SU-DHL-6 (cell line): ENCODE data around the gene ARHGAP20.

Source experiments
- CTCF ChIP-seq: fragments of 200-600 bp; sonication (generic); IDR thresholded peaks from one replicate; pipeline ENCODE4 v1.5.1; 2017; ENCODE audit warnings: antibody characterized with exemption, mild to moderate bottlenecking, low read length, moderate library complexity; ENCODE audit not compliant: insufficient read depth, poor library complexity, severe bottlenecking
- EZH2phosphoT487 ChIP-seq: fragments of 200-600 bp; sonication (generic), shearing (Covaris generic); conservative IDR thresholded peaks from 2 replicates; pipeline ENCODE4 v1.6.1; 2018; ENCODE audit warnings: mild to moderate bottlenecking, antibody characterized with exemption, low read length, moderate library complexity, mixed read lengths

GRCh38 chr11:110665689-110666465, 46.4 kb downstream of the ARHGAP20 start:
- TF ChIP-seq CTCF (no peak), EZH2phosphoT487 (no peak)
